HG03060 (cell line): ENCODE results near the gene SEPTIN12.
"Not testable (repeated sequence)": the region's sequence is repeated elsewhere in the genome, so short reads cannot be mapped to it uniquely, and the experiment has no call there.

Experiments
- ATAC-seq: cut with Tn5 transposase; IDR thresholded peaks from one replicate; pipeline ENCODE4 v1.9.1; 2021; ENCODE audit warnings: low read depth, moderate number of reproducible peaks; ENCODE audit not compliant: unreplicated experiment

The SEPTIN12 gene

GRCh38 chr16:4760221-4760910 lies 27.8 kb downstream of the SEPTIN12 start:
- ATAC-seq = no peak

- ATAC-seq = no peak
Measured at GRCh38 chr16:4755687-4756086, 32.5 kb downstream of the SEPTIN12 start.

- ATAC-seq = no peak
Measured at GRCh38 chr16:4754865-4755264, 33.3 kb downstream of the SEPTIN12 start.

GRCh38 chr16:4753227-4753626 lies 34.9 kb downstream of the SEPTIN12 start:
- ATAC-seq = no peak

GRCh38 chr16:4752351-4753100 lies 35.6 kb downstream of the SEPTIN12 start:
- no peak for ATAC-seq

- no peak for ATAC-seq
Measured at GRCh38 chr16:4750896-4751295, 37.2 kb downstream of the SEPTIN12 start.

- no peak for ATAC-seq
Measured at GRCh38 chr16:4749700-4750257, 38.4 kb downstream of the SEPTIN12 start.

- ATAC-seq = no peak
Measured at GRCh38 chr16:4748682-4749411, 39.3 kb downstream of the SEPTIN12 start.

GRCh38 chr16:4747906-4748681 lies 40.1 kb downstream of the SEPTIN12 start:
- ATAC-seq = no peak

- ATAC-seq = no peak
Measured at GRCh38 chr16:4746991-4747574, 41.1 kb downstream of the SEPTIN12 start.

GRCh38 chr16:4746215-4746614 lies 41.9 kb downstream of the SEPTIN12 start:
- no peak for ATAC-seq

GRCh38 chr16:4745274-4745569 lies 42.9 kb downstream of the SEPTIN12 start:
- no peak for ATAC-seq

GRCh38 chr16:4744555-4745273 lies 43.4 kb downstream of the SEPTIN12 start:
- ATAC-seq = no peak

- ATAC-seq = no peak
Measured at GRCh38 chr16:4743226-4743878, 44.8 kb downstream of the SEPTIN12 start.

GRCh38 chr16:4738370-4738769 lies 49.8 kb downstream of the SEPTIN12 start:
- ATAC-seq = not testable (repeated sequence)

GRCh38 chr16:4737545-4737944 lies 50.6 kb downstream of the SEPTIN12 start:
- no peak for ATAC-seq

- ATAC-seq = no peak
Measured at GRCh38 chr16:4736546-4736945, 51.6 kb downstream of the SEPTIN12 start.

- ATAC-seq = peak; percentile 30
Measured at GRCh38 chr16:4734730-4735535, 53.2 kb downstream of the SEPTIN12 start.
